Keratinocyte (primary cell): ENCODE data around the gene CALCR.

Experiments
- CTCF ChIP-seq, 3 experiments: IDR thresholded peaks in 1 of 3; conservative IDR thresholded peaks in 1 of 3; optimal IDR thresholded peaks in 1 of 3; 2 replicates in 2 of 3; 3 replicates in 1 of 3; pipeline versions ENCODE3 to v1.5.1; 2011; ENCODE audit warnings: low read length in 3 of 3, mild to moderate bottlenecking in 3 of 3, moderate library complexity in 2 of 3, control low read depth in 1 of 3, inconsistent platforms in 1 of 3; ENCODE audit not compliant: insufficient read depth in 2 of 3; ENCODE audit errors: extremely low read depth in 1 of 3
- EZH2 ChIP-seq: IDR thresholded peaks from one replicate; pipeline ENCODE4 v1.6.1; 2012; ENCODE audit warnings: inconsistent platforms, mild to moderate bottlenecking, low read length, moderate library complexity

GRCh38 chr7:93430917-93431588, 143.5 kb downstream of the CALCR start:
- TF ChIP-seq CTCF (optimal IDR thresholded peaks at IDR 0.05 in 1 of 3, IDR thresholded peaks at IDR 0.05 in 1 of 3, conservative IDR thresholded peaks at IDR 0.05 in 1 of 3; ENCODE audit: extremely low read depth in 1 of 3, insufficient read depth in 2 of 3, low read length in 3 of 3) (no peak), EZH2 (no peak)
